Measurements from ENCODE around the gene NOL7. TPM values are rescaled to one million over a fixed set of nuclear protein-coding genes. Genes with fewer than 3 reads are reported as not detected.

Gene NOL7
- total and polyA plus RNA-seq, 2 experiments from 2014 or later: 97.2 to 251 TPM

GRCh38 chr6:13573669-13574110 is 41.4 kb upstream of the NOL7 start:
- Histone ChIP-seq H3K36me3 (ENCODE audit: insufficient read depth) (no peaks in the 10 kb centered on the region), H3F3A (replicated peaks; ENCODE audit: low read depth) (peaks cover 10% of the 10 kb centered on the region), H3K27me3 (ENCODE audit: insufficient read depth) (no peaks in the 10 kb centered on the region), H3K4me1 (ENCODE audit: insufficient read depth) (peaks cover 13% of the 10 kb centered on the region), H3K4me3 (peak overlapping the region; percentile 84), H3K9me2 (ENCODE audit: insufficient read depth) (no peaks in the 10 kb centered on the region), H2AFZ (peak overlapping the region; percentile 96), H3K27ac (ENCODE audit: low read depth) (peak overlapping the region; percentile 99), H3K4me2 (peak overlapping the region; percentile 83), H3K79me2 (replicated peaks; ENCODE audit: insufficient read depth) (peaks cover 25% of the 10 kb centered on the region), H4K20me1 (replicated peaks; ENCODE audit: insufficient read depth) (no peaks in the 10 kb centered on the region)
- Mint-ChIP-seq H3K4me1 (peaks cover 29% of the 10 kb centered on the region), H3K4me3 (peak overlapping the region; percentile 83), H3K27me3 (ENCODE audit: insufficient read depth, low read depth, poor library complexity) (peaks cover 12% of the 10 kb centered on the region), H3K9me3 (no peaks in the 10 kb centered on the region; the same call in 2 of the 3 replicates), H3K27ac (peak overlapping the region; percentile 96), H3K36me3 (ENCODE audit: low read depth) (no peaks in the 10 kb centered on the region; the same call in 2 of the 3 replicates)
- TF ChIP-seq ETS1 (IDR thresholded peaks at IDR 0.05): no peak
- no peak for TF ChIP-seq JUNB (IDR thresholded peaks at IDR 0.05; ENCODE audit: unreplicated experiment)
- no peak for TF ChIP-seq STAT1 (IDR thresholded peaks at IDR 0.05; ENCODE audit: unreplicated experiment)
- no peak for TF ChIP-seq NANOG (IDR thresholded peaks at IDR 0.05; ENCODE audit: borderline replicate concordance)
- TF ChIP-seq REST (IDR thresholded peaks at IDR 0.05; ENCODE audit: unreplicated experiment): no peak
- no peak for TF ChIP-seq CREB1 (CRISPR knock-in tag; IDR thresholded peaks at IDR 0.05; ENCODE audit: low read depth)
- TF ChIP-seq ZNF114 (CRISPR knock-in tag; IDR thresholded peaks at IDR 0.05): no peak
- TF ChIP-seq ZNF331 (CRISPR knock-in tag; IDR thresholded peaks at IDR 0.05; ENCODE audit: low read depth): no peak
- TF ChIP-seq CTCF (conservative IDR thresholded peaks at IDR 0.05; ENCODE audit: low read depth in 2 of 2): no peak
- no peak for TF ChIP-seq EZH2phosphoT487 (IDR thresholded peaks at IDR 0.05; ENCODE audit: unreplicated experiment)
- TF ChIP-seq ZNF462 (CRISPR knock-in tag; IDR thresholded peaks at IDR 0.05): no peak
- no peak for TF ChIP-seq EZH2 (IDR thresholded peaks at IDR 0.05; ENCODE audit: low read depth, unreplicated experiment)
- TF ChIP-seq POLR2AphosphoS5 (IDR thresholded peaks at IDR 0.05; ENCODE audit: low read depth): no peak
- peak; percentile 4; the same call in 2 of the 3 replicates for ATAC-seq
- peak; percentile 65 for DNase-seq (ENCODE audit: low spot score)
